GM20000 (cell line): ENCODE measurements around the gene DNER.

Experiments used
- DNase-seq: peaks from one replicate; pipeline ENCODE4 v3.0.0; 2012; ENCODE audit warnings: low spot score
- TF ChIP-seq, protein P1 (sequence below): IDR thresholded peaks from 2 replicates; pipeline ENCODE4 v1.5.1; 2012; ENCODE audit warnings: mild to moderate bottlenecking, control low read depth; ENCODE audit errors: extremely low read depth, missing control alignments

Gene DNER

DNA sequence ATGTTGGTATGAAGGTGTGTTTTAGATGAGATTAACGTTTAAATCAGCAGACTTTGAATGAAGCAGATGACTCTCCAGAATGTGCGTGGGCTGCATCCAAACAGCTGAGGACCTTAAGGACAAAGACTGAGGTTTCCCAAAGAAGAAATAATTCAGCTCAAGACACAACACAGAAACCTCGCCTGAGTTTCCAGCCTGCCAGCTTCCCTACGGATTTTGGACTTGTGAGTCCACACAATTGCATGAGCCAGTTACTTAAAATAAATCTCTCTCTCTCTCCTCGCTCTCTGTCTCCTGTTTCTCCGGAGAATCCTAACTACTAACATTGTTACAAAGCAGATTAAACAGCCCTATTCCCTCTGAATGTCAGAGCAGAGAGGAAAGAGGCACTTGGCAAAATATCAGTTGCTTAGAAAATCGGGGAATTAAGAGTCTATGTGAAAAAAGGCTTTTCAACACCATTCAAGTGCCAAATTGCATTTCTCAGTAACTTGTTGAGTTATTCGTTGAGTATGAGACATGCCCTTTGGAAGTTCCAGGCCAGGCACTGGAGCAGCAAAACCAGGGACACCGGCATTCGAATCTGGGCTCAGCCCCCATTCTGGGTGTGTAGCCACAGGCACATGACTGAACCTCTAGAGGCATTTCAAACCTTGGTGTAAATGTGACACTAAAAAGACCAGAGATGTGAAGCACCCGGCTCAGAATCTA is 268.7 kb downstream of the DNER start:
- no peak for DNase-seq

DNA sequence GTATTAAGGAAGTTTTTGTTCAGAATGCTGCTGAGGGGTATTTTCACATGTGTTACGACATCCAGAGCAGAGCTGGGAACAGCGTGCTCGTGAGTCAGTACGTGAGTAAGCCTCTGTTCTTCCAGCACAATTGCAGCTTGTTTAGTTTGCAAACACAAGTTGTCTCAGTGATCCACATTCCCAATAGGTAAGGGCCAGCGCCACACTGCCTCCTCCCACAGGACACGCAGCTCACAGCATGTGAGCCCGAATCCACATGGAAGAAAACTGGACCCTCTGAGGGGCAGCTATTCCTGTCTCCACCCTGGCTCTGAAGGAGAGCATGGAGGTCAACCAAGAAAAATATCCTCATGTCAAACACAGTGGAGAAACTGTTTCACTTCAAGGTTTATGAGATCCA is 269.3 kb downstream of the DNER start:
- no peak for DNase-seq
- TF ChIP-seq, protein P1, sequence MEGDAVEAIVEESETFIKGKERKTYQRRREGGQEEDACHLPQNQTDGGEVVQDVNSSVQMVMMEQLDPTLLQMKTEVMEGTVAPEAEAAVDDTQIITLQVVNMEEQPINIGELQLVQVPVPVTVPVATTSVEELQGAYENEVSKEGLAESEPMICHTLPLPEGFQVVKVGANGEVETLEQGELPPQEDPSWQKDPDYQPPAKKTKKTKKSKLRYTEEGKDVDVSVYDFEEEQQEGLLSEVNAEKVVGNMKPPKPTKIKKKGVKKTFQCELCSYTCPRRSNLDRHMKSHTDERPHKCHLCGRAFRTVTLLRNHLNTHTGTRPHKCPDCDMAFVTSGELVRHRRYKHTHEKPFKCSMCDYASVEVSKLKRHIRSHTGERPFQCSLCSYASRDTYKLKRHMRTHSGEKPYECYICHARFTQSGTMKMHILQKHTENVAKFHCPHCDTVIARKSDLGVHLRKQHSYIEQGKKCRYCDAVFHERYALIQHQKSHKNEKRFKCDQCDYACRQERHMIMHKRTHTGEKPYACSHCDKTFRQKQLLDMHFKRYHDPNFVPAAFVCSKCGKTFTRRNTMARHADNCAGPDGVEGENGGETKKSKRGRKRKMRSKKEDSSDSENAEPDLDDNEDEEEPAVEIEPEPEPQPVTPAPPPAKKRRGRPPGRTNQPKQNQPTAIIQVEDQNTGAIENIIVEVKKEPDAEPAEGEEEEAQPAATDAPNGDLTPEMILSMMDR, result no peak

More for the DNA sequence above, 268.7 kb downstream of the DNER start:
- TF ChIP-seq, protein P1, result no peak

DNA sequence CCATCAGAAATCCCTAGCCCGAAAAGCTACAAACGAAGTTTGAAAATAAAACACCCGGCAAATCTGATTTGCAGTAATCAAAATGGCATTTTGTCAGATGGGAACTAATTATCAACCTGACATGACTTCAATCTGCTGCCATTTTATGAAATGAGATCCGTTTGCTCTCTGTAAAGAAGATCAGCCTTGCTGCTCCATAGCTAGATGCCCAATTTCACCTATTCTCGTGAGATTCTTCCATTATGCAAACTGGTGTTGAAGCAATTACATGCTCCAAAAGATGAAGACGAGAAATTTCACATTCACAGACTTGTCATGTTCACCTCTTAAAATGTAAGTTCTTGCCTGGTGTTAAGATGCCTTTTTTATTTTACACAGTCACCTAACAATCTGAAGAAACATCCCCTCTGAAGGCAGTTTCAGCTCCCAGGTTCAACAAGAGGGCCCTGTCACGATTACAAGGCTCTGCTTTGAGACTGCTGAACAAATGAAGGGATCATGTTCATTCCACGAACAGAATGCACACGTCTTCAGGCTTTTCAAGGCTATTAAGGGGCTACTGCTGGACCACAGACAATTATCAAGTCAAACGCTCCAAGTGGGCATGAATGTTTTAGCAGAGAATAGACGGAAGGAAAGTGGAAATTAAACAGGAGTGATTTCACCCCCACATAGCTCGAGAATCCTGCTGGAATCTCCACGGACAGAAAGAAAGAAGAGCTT is 270.6 kb downstream of the DNER start:
- TF ChIP-seq, protein P1, result no peak
- DNase-seq, result no peak

DNA sequence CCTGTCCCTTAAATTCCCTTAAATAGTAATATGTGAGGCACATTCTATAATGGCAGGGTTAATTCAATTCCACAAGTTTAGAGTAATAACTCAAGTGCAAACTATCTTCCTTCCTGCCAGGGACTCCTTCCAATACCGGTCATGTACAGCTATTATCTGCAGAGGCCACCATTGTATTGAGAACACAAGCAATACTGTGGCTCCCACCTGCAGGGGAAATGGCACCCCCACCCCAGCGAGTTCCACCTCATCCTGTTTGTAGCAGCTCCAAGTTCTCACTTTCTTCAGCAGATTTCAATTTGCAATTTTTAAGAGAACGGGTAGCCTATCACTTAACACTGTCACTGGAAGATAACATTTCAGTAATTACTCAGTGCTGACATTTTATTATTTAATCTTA is 271.2 kb downstream of the DNER start:
- TF ChIP-seq, protein P1, result no peak
- DNase-seq, result no peak

DNA sequence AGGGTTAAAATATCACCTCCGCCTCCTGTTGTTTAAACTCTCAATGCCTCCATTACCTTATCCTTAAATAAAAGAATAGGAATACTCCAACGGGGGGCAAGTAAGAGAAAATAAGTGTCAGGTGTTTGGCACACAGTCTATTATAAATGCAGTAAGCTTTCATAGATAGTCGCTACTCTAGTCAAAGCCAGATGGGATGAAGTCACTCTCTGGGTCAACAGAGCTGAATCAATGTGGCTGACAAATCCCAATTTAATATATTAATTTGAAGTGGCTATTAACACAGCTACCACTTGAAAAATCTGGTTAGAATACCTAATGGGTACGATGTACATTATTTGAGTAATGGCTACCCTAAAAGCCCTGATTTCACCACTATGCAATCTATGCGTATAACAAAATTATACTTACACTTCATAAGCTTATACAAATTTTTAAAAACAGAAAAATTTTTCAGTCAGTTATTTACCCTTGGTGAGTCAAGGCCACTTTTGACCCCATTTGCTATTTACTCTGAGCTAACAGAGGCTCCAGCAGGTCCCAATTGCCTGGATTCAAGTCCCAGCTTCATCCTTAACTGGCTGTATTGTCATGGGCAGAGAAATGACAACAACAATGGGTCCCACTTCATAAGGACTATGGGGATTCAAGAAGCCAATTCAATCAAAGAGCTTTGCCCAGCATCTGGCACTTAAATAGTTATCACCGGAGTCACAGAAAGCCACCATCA is 275.8 kb downstream of the DNER start:
- no peak for DNase-seq
- TF ChIP-seq, protein P1, result no peak

DNA sequence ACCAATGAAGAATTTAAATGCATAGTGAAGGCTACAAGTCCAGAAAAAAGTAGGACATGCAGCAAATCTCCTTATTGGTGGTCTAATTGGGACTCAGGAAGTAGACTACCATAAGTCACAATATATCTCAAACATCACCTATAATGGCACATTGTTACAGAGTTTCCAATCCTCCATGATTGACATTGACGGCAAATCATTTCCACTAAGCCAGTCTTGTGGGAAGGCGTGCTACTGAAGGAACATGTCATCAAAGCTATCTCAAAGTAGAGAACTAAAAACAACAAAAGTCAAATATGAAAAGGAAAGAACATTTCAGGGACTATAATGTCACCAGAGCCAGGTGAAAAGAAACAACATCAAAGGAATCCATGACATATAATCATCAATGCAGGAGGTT is 276.9 kb downstream of the DNER start:
- TF ChIP-seq, protein P1, result no peak
- no peak for DNase-seq

DNA sequence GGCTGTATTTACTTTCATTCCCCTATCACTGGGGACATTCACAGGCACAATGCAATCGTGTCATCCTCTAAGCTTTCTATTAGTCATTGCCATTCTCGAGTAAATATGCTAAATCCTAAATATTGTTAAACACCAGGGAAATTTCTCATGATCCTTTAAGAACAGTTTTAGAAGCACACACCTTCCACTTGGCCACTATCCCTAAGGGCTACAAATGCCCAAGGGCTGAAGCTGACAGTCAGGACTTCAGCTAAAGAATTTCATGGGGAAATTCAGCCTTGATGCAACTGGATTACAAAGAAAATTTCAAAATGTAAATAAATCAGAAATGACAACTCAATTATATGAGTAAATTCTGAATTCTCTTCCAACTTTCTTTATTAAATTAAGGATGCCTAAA is 280.2 kb downstream of the DNER start:
- no peak for DNase-seq
- TF ChIP-seq, protein P1, result no peak
